ENCODE data around the gene PPP1R12B. TPM values are rescaled to one million over a fixed set of nuclear protein-coding genes. Genes with fewer than 3 reads are reported as not detected.
"Not testable (repeated sequence)": the region's sequence is repeated elsewhere in the genome, so short reads cannot be mapped to it uniquely, and the experiment has no call there.

The PPP1R12B gene
- total and polyA plus RNA-seq, 4 donors, result 6.0 to 122 (median 22.0) TPM

DNA sequence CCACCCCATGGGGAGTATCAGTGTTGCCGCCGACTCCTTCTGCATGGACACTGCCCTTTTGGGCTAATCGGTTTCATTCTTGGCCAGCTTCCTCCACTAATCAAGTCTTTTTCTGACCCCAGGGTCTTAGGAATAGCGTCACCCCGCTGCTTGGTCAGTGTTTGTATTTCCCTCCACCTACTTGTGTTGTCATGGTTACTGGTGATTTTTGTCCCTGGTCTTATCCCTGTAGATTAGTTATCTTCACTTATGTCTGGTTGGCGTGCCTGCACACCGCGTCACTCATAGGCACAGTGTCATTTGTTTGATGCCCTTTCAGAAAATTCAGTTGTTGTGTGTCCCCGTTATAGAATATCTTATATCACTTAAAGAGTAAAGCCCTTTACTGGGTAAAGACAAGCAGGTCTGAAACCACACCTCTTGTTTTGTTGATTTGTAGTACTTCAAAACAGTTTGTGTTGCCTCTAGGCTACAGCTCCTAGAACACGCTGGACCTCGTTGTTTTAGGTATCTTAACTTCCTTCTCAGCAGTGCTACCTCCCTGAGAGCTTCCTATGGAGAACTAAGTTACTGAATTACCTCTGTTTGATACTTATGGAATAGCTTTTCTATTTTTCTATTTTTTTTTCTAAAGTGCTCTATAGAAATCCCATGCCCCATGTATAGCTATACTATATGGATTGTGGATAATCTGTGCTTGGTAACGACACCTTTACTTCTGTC, 868 bp downstream of the PPP1R12B start:
- TF ChIP-seq CTCF (IDR thresholded peaks at IDR 0.05; ENCODE audit: control extremely low read depth, extremely low read depth), result no peak
- H3K27ac ChIP-seq (ENCODE audit: low read depth in 1 of 2, low read length in 1 of 2), result peak overlapping the region; percentile 89 to 95
- no peaks in the 10 kb centered on the region for H3K36me3 ChIP-seq (ENCODE audit: control insufficient read depth in 4 of 4, insufficient read depth in 4 of 4, low read length in 4 of 4)
- peaks cover 2 to 12% (median 6%) of the 10 kb centered on the region in 5 donors for H3K4me1 ChIP-seq (ENCODE audit: control insufficient read depth in 5 of 5, insufficient read depth in 5 of 5, low read length in 5 of 5)
- DNase-seq (peak; percentile 61 to 79 (median 62)), ATAC-seq (ENCODE audit: insufficient read depth, low FRiP score) (peak; percentile 0)
- no peaks in the 10 kb centered on the region for H3K9me3 ChIP-seq (ENCODE audit: control insufficient read depth in 4 of 4, insufficient read depth in 3 of 4, low read length in 3 of 4)
- WGBS, 2 donors, result 6% methylated on average over 12 of the region's 12 CpGs
- H3K9ac ChIP-seq (ENCODE audit: insufficient read depth in 1 of 2, low read length in 2 of 2), result peak overlapping the region; percentile 72 to 93
- peak overlapping the region; percentile 79 for H3K4me3 ChIP-seq
- H3K27me3 ChIP-seq (ENCODE audit: control insufficient read depth in 3 of 3, insufficient read depth in 3 of 3, low read length in 2 of 3), result no peaks in the 10 kb centered on the region

DNA sequence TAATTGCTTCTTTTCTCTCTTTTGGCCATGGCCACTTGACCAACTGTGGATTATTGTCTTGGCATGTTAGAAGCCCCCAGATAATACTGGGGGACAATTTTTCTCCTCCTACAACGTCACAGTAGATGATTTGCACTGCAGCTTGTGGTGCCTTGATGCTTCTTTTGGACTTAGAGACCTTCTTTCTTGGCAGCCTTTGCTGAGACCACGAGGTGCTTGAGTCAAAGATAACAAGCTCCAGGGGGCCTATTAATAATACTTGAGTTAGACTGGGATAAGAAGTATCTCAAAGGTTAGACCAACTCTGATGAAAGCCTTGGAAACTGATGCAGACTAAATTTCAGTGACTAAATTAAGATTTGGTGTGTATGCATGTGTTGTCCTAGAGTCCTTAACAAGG, 3.2 kb downstream of the PPP1R12B start:
- H3K9me3 ChIP-seq (ENCODE audit: control insufficient read depth in 4 of 4, insufficient read depth in 3 of 4, low read length in 3 of 4), result no peaks in the 10 kb centered on the region
- no peak overlapping the region for H3K4me3 ChIP-seq
- H3K9ac ChIP-seq (ENCODE audit: insufficient read depth in 1 of 2, low read length in 2 of 2), result no peak overlapping the region
- 68 to 76% methylated on average over 2 of the region's 2 CpGs for WGBS, 2 donors
- ATAC-seq (ENCODE audit: insufficient read depth, low FRiP score) (no peak), DNase-seq (no peak)
- H3K36me3 ChIP-seq (ENCODE audit: control insufficient read depth in 4 of 4, insufficient read depth in 4 of 4, low read length in 4 of 4), result no peaks in the 10 kb centered on the region
- no peaks in the 10 kb centered on the region for H3K27me3 ChIP-seq (ENCODE audit: control insufficient read depth in 3 of 3, insufficient read depth in 3 of 3, low read length in 2 of 3)
- TF ChIP-seq CTCF (IDR thresholded peaks at IDR 0.05; ENCODE audit: control extremely low read depth, extremely low read depth), result no peak
- H3K27ac ChIP-seq (ENCODE audit: low read depth in 1 of 2, low read length in 1 of 2), result peak overlapping the region in 1 of 2 donors; percentile 46
- peaks cover 2 to 12% (median 6%) of the 10 kb centered on the region in 5 donors for H3K4me1 ChIP-seq (ENCODE audit: control insufficient read depth in 5 of 5, insufficient read depth in 5 of 5, low read length in 5 of 5)

DNA sequence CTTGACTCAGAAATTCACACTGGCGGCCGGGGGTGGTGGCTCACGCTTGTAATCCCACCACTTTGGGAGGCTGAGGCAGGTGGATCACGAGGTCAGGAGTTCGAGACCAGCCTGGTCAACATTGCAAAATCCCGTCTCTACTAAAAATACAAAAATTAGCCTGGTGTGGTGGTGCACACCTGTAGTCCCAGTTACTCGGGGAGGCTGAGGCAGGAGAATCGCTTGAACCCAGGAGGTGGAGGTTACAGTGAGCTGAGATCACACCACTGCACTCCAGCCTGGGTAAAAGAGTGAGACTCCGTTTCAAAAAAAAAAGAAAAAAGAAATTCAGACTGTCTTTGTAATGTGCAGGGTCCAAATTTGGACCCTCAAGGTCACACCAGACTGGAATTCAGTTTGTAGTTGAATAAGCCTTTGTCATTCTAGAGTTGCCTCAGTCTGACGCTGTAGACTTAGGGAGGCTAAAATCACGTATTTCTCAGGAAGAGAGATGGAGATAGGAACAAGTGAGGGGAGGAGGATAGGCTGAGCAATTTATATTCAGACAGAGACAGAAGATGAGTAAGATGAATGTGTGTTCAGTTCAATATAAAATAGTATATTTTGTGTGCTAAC, 4.2 kb downstream of the PPP1R12B start:
- WGBS, 2 donors, result 87 to 91% methylated on average over 11 of the region's 11 CpGs
- Histone ChIP-seq H3K4me1 (ENCODE audit: control insufficient read depth in 5 of 5, insufficient read depth in 5 of 5, low read length in 5 of 5) (peaks cover 2 to 12% (median 6%) of the 10 kb centered on the region in 5 donors), H3K27ac (ENCODE audit: low read depth in 1 of 2, low read length in 1 of 2) (peak overlapping the region in 1 of 2 donors; percentile 23)
- H3K9me3 ChIP-seq (ENCODE audit: control insufficient read depth in 4 of 4, insufficient read depth in 3 of 4, low read length in 3 of 4); H3K9ac ChIP-seq (ENCODE audit: insufficient read depth in 1 of 2, low read length in 2 of 2); ATAC-seq (ENCODE audit: insufficient read depth, low FRiP score); H3K27me3 ChIP-seq (ENCODE audit: control insufficient read depth in 3 of 3, insufficient read depth in 3 of 3, low read length in 2 of 3); H3K4me3 ChIP-seq; H3K36me3 ChIP-seq (ENCODE audit: control insufficient read depth in 4 of 4, insufficient read depth in 4 of 4, low read length in 4 of 4); DNase-seq: not testable (repeated sequence)

DNA sequence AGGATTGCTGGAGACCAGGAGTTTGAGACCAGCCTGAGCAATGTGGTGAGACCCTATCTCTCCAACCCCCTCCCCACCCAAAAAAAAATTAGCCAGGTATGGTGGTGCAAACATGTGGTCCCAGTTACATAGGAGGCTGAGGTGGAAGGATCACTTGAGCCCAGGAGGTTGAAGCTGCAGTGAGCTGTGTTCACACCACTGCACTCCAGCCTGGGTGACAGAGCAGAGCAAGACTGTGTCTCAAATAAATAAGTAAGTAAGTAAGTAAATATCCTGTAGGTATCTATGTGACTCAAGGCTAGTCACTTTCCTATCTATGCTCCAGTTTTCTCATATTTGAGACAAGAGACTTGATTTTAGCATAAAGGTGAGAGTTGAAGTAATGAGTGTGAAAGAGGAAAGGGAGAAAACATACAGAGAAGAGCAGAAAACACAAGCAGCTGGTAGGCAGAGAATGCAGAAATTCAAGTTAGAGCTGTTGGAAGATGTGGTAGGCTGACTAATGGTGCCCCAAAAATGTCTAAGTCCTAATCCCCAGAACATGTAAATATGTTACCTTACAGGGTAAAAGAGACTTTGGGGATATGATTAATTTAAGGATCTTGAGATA, 7.5 kb downstream of the PPP1R12B start:
- Histone ChIP-seq H3K27me3 (ENCODE audit: control insufficient read depth in 3 of 3, insufficient read depth in 3 of 3, low read length in 2 of 3) (no peaks in the 10 kb centered on the region), H3K4me3 (no peak overlapping the region), H3K9ac (ENCODE audit: insufficient read depth in 1 of 2, low read length in 2 of 2) (no peak overlapping the region), H3K4me1 (ENCODE audit: control insufficient read depth in 5 of 5, insufficient read depth in 5 of 5, low read length in 5 of 5) (peaks cover 0 to 8% (median 0%) of the 10 kb centered on the region in 5 donors), H3K9me3 (ENCODE audit: control insufficient read depth in 4 of 4, insufficient read depth in 3 of 4, low read length in 3 of 4) (no peaks in the 10 kb centered on the region), H3K27ac (ENCODE audit: low read depth in 1 of 2, low read length in 1 of 2) (no peak overlapping the region), H3K36me3 (ENCODE audit: control insufficient read depth in 4 of 4, insufficient read depth in 4 of 4, low read length in 4 of 4) (no peaks in the 10 kb centered on the region)
- no peak for ATAC-seq (ENCODE audit: insufficient read depth, low FRiP score)
- no peak for TF ChIP-seq CTCF (IDR thresholded peaks at IDR 0.05; ENCODE audit: control extremely low read depth, extremely low read depth)
- DNase-seq, result no peak
